HL-60/S4 treated with retinoic acid at 250 ng/mL for 4 days and 3 days (cell line): ENCODE measurements around the gene SNX3.

Experiments
- in situ Hi-C: fragments of 300-500 bp; cut with MboI; formaldehyde crosslinking; loops from 2 replicates; pipeline ENCODE4 v1.7.0; 2022; ENCODE audit warnings: low sequenced_read_pairs

Gene SNX3

GRCh38 chr6:108209738-108210137 is 51.1 kb downstream of the SNX3 start:
- in situ Hi-C loops: no loop called here

DNA sequence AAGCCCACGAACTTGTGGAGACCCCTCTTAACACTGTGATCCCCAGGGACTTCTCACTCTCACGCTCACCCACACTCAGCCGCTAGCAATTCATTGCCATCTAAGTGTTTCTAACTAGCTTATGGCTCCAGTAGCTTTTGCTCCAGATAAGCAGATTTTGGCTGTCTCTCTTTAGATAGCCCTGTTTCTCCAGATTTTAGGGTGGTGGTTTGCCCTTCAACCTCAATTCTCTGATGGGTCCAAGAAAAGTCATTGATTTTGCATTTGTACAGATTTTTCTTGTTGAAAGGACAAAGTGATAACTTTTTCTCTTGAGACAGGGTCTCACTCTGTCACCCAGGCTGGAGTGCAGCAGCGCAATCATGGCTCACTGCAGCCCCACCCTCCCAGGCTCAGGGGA is 53.8 kb downstream of the SNX3 start:
- in situ Hi-C loops: no loop called here

DNA sequence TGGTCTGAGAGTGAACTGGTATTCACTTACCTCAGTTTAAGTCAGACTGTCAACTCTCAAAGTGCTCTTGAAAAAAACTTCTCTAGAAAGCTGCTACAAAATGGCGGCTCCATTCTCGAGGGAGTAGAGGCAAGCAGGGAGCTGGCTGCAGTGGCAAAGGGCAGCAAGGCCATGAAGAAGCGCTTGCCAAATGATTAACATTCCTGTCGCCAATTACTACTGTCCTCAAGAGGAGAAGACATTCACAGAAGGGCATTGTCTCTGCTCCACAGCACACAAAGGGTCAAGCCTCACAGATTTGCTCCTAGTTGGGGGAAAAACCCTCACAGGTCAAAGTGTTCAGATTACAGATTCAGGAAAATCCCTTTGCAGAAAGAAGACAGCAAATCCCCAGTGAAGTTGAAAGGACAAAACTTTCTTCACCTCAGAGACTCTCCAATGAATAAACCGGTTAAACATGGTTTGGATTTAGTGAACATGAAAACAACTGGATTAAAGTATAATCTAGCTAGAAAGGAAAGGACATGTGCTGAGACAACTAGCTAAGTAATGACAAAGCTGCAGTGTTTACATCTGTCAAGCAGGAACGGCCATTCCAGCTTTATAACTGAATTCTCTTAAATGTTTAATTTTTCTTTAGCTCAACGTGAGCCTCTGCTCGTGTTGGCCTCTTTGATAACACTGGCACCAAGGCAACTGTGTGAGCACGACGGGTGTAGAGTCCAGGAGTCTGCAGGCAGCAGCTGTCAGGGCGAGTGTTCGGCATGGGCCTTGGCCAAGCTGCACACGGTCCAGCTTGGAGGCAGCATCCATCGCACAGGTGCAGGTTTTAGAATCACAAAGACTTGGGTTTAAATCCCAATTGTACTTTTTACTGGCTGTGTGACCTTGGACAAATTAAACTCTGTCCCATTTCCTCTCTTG is 57.4 kb downstream of the SNX3 start:
- in situ Hi-C loops: no loop called here

DNA sequence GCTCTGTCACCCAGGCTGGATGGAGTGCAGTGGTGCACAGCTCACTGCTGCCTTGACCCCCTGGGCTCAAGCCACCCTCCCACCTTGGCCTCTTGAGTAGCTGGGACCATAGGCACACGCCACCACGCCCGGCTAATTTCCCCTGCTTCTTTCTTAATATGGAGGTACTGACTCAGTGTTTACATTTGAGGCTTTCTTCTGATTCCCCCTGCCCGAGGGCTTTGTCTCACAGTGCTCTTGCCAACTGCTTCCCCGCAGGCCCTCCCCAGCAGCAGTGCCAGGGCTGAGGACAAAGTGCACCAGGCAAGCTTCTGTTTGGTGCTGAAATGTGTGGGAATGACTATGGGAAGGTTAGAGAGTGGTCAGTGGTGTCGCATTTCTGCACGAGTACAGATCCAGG is 60.2 kb downstream of the SNX3 start:
- in situ Hi-C loops: no loop called here

GRCh38 chr6:108200186-108200585 is 60.7 kb downstream of the SNX3 start:
- in situ Hi-C loops: no loop called here

DNA sequence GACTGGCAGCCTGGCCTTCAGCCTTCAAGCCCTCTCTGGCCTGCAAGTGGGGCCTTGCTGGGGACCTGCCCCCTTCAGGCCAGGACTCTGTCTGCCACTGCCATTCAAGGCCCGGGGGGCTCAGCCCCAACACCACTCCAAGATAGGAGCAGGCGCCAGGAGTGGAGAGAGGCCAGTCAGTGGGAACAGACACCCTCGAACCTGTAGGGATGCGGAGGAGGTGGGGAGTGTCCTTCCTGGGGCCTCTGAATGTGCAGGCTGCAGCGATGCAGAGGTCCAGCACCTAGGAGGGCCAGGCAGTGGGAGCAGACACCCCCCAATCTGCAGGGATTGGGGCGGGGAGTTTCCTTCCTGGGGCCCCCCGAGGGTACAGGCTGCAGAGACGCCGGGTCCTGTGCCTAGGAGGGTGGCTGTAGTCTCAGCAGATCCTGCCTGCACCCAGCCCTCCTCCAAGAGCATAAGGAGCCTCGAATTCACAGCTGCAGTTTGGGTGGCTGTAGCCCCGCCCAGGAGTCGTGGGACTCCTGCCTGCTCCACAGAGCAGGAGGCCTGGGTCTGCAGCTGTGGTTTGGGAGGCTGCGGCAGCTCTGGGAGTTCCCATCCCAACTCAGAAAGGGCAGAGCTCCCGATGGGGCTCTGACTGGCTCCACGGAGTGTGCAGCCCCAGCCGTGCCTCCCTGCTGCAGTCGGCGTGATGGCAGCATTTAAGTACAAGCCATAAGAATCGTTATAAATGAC is 61.9 kb downstream of the SNX3 start:
- in situ Hi-C loops: no loop called here

- in situ Hi-C loops: no loop called here
These were observed 65.6 kb downstream of the SNX3 start for GRCh38 chr6:108195209-108195608.

DNA sequence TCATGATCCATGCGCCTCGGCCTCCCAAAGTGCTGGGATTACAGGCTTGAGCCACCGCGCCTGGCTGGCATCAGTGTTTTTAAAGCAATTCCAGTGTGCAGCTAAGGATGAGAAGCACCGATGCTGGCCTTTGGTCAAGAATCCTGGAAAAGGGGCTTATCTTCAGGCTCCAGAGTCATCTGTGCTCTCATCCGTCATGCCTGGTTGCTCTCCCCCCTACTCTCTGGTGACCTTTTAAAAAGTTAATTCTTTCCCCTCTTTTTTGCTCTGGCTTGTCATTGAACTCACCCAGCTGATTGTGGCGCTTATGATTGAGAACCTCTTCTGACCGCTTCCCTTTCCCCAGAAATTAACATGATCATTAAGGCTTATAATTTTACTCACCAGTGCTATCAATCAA is 66.3 kb downstream of the SNX3 start:
- in situ Hi-C loops: no loop called here

- in situ Hi-C loops: no loop called here
These were observed 67.0 kb downstream of the SNX3 start for GRCh38 chr6:108193835-108194234.

DNA sequence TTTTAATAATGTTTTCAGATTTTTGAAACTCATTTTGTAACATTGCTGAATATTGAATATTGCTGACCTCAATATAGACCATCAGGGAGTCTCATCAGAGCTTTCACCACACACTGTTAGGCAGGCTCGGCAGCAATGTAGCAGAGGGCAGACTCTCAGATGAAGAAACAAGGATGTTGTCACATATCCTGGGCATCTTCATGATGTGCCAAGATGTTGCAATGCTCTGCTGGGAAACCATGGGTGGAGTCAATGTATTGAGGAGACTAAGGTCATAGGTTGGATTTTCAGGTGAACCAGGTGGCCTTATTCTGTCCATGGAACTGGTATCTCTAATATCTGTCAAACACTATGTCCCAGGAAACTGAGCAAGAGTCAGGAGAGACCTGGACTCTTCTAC is 67.7 kb downstream of the SNX3 start:
- in situ Hi-C loops: no loop called here

DNA sequence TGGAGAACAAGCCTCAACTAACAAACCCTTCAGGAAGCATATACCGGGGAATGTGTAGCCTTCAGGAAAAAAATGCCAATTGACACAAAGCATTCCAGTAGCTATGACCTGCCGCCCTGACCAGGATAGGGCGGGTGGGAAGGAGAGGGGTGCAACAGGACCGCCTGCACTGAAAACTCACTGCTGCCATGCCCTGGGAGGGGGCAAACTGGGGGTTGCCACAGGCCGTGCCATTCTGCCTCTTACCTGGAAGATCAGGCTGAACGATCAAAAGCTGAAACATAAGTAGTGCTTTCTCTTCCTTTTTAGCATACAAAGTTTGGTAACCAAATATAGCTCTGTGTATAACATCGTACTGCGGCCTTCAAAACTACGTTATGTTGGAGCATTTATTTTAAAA is 73.3 kb downstream of the SNX3 start:
- in situ Hi-C loops: no loop called here

DNA sequence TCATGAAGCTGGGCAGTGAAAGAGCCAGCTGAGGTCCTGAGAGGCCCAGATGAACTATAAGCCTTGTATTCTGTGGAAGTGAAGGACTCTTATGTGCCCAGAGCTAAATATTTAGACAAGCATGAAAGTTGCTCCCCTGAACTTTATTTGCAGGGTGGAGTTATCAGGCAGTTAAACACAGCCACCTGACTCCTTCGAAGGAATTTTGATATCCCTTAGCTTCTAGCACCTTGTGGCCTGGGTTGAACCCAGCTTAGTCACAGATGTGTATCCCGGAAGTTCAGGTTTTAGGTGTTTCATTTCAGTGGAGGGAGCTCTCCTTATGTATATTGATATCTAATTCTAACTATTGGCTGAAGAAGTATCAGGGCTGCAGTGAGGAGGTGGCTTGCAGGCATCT is 74.6 kb downstream of the SNX3 start:
- in situ Hi-C loops: no loop called here

DNA sequence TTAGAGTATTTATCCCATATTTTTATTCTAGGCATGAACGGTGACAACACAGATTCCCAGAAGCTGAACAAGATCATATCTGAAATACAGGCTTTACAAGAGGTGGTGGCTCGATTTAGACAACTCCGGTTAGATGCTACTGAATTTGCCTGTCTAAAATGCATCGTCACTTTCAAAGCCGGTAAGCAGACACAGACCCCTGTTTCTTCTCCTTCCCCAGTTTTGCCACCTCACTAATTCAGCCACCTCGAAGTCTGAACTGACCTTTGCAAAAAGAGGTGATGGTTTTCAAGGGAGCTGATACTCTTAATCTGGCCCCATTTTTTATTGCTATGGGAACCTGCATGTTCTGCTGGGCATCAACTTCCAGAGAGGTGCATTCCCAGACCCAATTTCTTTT is 80.1 kb downstream of the SNX3 start:
- in situ Hi-C loops: no loop called here

DNA sequence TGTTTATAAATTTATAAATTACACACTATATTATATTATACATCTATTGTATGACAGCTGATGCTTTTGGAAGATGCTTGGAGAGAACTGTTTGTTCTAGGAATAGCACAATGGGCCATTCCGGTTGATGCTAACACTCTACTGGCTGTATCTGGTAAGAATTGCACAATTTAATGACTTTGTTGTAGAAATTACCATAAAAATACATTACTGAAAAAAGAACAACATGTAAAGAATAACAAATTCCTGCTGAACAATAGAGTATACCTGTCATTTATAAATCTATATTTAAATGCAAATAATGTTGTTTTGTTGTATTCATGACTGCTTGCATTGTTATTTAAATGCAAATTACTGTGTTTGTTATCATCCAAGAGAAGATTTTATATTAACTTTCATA is 80.6 kb downstream of the SNX3 start:
- in situ Hi-C loops: no loop called here

- in situ Hi-C loops: no loop called here
These were observed 81.1 kb downstream of the SNX3 start for GRCh38 chr6:108179741-108180140.

DNA sequence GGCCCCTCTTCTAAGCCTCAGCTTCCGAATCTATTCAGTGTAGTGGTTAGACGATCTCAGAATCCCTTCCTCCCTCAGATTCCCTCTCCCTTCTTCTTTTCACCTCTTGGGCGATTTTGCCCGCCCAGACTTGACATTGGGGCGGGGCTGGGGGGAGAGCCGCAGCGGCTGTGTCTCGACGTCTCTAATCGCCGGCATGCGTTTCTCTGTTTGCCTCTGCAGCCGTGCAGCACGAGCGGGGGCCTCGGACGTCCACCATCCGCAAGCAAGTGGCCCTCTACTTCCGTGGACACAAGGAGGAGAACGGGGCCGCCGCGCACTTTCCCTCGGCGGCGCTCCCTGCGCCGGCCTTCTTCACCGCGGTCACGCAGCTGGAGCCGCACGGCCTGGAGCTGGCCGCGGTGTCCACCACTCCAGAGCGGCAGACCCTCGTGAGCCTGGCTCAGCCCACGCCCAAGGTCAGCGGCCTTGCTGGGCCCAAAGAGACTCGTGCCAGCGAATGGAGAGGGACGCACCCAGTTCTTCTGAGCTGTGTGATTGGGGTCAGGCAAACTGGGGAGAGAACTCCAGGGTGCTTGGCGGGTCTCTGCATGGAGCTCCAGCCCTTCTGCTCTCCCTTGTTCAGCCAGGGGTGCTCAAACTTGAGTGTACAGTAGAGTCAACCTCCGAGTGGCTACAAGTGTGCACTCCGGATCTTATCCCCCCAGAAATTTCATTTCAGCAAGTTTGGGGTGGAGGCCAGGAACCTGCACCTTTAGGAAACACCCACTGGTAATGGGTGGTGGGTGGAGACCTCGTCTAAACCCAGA is 84.4 kb downstream of the SNX3 start:
- in situ Hi-C loops: no loop called here

GRCh38 chr6:108175592-108176279 is 85.1 kb downstream of the SNX3 start:
- in situ Hi-C loops: no loop called here

GRCh38 chr6:108175176-108175591 is 85.7 kb downstream of the SNX3 start:
- in situ Hi-C loops: no loop called here

GRCh38 chr6:108174371-108175175 is 86.3 kb downstream of the SNX3 start:
- in situ Hi-C loops: no loop called here

GRCh38 chr6:108171918-108172516 is 88.8 kb downstream of the SNX3 start:
- in situ Hi-C loops: no loop called here
